BJ (cell line): ENCODE measurements around the gene STXBP3. TPM values are rescaled to one million over a fixed set of nuclear protein-coding genes. Genes with fewer than 3 reads are reported as not detected.

ENCODE experiments used
- CTCF ChIA-PET: fragments of 350-600 bp; formaldehyde crosslinking; extraction: SDS; loops from one replicate; lab custom pipeline; 2021; ENCODE audit warnings: antibody characterized with exemption, inconsistent platforms; lab: Yijun Ruan, JAX
- POLR2A ChIA-PET: fragments of 300-600 bp; sonication (Branson Sonifier 250); formaldehyde crosslinking; extraction: SDS; loops from one replicate; lab custom pipeline; 2021; ENCODE audit warnings: antibody characterized with exemption; lab: Charles Lee
- DNase-seq: peaks from one replicate; pipeline ENCODE4 v3.0.0-alpha.2; 2011; ENCODE audit warnings: low read depth
- H3K27me3 ChIP-seq: 2 replicates; pipeline ENCODE4 v1.6.0; 2011; ENCODE audit warnings: low read length; ENCODE audit not compliant: control insufficient read depth, insufficient read depth
- H3K36me3 ChIP-seq: 2 replicates; pipeline ENCODE4 v1.5.1; 2011; ENCODE audit warnings: low read length; ENCODE audit not compliant: control insufficient read depth, insufficient read depth
- H3K4me3 ChIP-seq: 2 replicates; pipeline ENCODE4 v1.5.1; 2011; ENCODE audit warnings: low read depth, mild to moderate bottlenecking, control low read depth, low read length
- polyA plus RNA-seq: library from polyadenylated mRNA; depleted of rRNA; stranded (reverse); fragments of >200 nt; gene quantifications from 2 replicates; pipeline ENCODE4 v1.2.3, GENCODE V29; 2011
- TF ChIP-seq, protein P1 (sequence below): IDR thresholded peaks from 2 replicates; pipeline ENCODE4 v1.5.1; 2011; ENCODE audit warnings: low read depth, mild to moderate bottlenecking, control low read depth, inconsistent platforms, low read length, moderate library complexity; ENCODE audit not compliant: insufficient read depth

The STXBP3 gene
- polyA plus RNA-seq, 1 experiment, result 10.8 TPM

DNA sequence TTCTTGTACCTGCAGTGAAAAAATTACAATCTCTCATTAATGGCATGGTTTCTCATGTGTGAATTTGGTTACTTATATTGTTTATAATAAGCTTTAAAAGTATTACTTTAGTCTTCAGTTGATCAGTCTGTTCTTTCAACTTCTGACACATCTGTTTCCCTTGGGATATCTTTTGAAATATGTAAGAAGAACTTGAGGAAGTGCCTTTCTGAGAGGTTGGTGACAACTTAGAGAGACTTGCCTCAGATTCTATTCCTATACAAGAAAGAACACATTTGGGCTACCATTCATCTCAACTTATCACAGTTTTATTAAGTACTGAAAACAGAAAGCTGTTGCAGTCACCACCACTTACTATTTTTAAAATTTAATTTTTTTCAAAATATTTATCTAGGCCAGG is 102.3 kb downstream of the STXBP3 start:
- DNase-seq, result no peak
- TF ChIP-seq, protein P1, sequence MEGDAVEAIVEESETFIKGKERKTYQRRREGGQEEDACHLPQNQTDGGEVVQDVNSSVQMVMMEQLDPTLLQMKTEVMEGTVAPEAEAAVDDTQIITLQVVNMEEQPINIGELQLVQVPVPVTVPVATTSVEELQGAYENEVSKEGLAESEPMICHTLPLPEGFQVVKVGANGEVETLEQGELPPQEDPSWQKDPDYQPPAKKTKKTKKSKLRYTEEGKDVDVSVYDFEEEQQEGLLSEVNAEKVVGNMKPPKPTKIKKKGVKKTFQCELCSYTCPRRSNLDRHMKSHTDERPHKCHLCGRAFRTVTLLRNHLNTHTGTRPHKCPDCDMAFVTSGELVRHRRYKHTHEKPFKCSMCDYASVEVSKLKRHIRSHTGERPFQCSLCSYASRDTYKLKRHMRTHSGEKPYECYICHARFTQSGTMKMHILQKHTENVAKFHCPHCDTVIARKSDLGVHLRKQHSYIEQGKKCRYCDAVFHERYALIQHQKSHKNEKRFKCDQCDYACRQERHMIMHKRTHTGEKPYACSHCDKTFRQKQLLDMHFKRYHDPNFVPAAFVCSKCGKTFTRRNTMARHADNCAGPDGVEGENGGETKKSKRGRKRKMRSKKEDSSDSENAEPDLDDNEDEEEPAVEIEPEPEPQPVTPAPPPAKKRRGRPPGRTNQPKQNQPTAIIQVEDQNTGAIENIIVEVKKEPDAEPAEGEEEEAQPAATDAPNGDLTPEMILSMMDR, result no peak
- Histone ChIP-seq H3K27me3 (no peaks in the 10 kb centered on the region; the same call in 1 of the 2 replicates), H3K36me3 (no peaks in the 10 kb centered on the region), H3K4me3 (no peak overlapping the region)
- ChIA-PET POLR2A (no interaction called here), CTCF (interaction anchor here (0.7 kb wide), 1 partner anchor 46 kb away, joined by 3 read pairs; no protein-coding TSS in a partner anchor)

DNA sequence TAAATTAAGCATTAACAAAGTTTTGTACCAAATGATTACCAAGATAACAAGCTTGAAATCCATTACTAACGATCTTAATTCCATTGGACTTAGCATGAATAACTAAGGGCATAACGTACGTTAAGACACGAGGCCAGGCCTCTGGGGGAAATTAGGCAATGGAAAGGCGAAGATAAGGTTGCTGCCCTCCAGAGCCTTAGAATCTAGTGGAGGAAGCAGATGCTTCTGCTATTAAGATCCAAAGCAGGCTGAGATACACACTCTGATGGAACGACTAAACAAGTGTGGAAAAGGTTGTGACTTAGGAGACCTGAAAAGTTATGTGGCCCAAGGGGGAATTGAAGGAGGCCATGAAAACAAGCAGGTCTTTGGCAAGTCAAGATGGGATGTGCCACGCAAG is 104.5 kb downstream of the STXBP3 start:
- POLR2A ChIA-PET, result no interaction called here
- no peaks in the 10 kb centered on the region for H3K36me3 ChIP-seq
- TF ChIP-seq, protein P1, result no peak
- CTCF ChIA-PET, result interaction anchor here (1.5 to 3.0 kb wide), 2 partner anchors 18 to 22 kb away, joined by 5 to 17 read pairs; no protein-coding TSS in a partner anchor
- H3K27me3 ChIP-seq, result no peaks in the 10 kb centered on the region; the same call in 1 of the 2 replicates
- H3K4me3 ChIP-seq, result no peak overlapping the region
- no peak for DNase-seq

- Histone ChIP-seq H3K27me3 (no peaks in the 10 kb centered on the region; the same call in 1 of the 2 replicates), H3K36me3 (no peaks in the 10 kb centered on the region), H3K4me3 (no peak overlapping the region)
- DNase-seq, result no peak
- TF ChIP-seq, protein P1, result no peak
- POLR2A ChIA-PET, result no interaction called here
- CTCF ChIA-PET, result interaction anchor here (0.7 to 3.0 kb wide), 4 partner anchors 19 to 435 kb away, joined by 3 to 17 read pairs (median 3); no protein-coding TSS in a partner anchor
Observed at GRCh38 chr1:108851567-108851966, 105.1 kb downstream of the STXBP3 start.

DNA sequence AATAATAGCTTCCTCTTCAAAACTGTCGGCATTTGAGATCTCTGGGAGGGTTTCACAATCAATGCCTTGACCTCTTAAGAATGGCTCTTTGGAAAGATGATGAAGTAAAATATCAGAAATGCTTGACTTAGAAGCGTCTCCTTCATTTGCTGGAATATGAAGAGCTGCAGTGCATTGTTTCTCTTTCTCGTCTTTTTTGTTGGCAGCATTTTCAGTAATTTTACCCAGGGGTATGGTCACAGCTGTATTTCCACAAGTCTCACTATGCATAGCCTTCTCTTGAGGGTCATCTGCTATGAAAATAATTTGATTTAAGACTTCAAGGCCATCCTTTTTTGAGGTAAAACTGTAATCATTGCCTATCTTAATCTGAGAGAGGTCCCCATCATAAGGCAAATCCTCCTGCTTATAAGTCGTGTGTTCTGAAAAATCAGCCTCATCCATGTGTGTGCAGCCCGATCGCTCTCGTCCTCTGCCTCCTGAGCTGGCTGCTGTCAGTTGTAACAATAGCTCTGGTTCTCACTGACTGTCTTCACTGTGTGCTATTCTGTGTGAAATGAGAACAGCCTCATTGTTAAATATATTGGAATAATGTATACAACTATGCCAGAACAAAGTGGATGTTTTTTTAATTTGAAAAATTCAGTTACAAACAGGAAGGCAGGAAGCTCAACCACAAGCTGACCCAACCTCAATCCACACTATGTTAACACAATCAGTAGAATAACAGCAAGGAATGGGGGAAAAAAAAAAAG is 105.9 kb downstream of the STXBP3 start:
- Histone ChIP-seq H3K36me3 (no peaks in the 10 kb centered on the region), H3K4me3 (no peak overlapping the region), H3K27me3 (no peaks in the 10 kb centered on the region; the same call in 1 of the 2 replicates)
- CTCF ChIA-PET, result interaction anchor here (0.7 to 3.0 kb wide), 5 partner anchors 13 to 435 kb away, joined by 3 to 17 read pairs (median 3); no protein-coding TSS in a partner anchor
- no peak for DNase-seq
- POLR2A ChIA-PET, result no interaction called here
- TF ChIP-seq, protein P1, result no peak

GRCh38 chr1:108854221-108855019 is 107.9 kb downstream of the STXBP3 start:
- CTCF ChIA-PET, result no interaction called here

More at GRCh38 chr1:108854221-108855019, 107.9 kb downstream of the STXBP3 start:
- TF ChIP-seq, protein P1, result no peak
- POLR2A ChIA-PET, result no interaction called here
- Histone ChIP-seq H3K27me3 (peaks cover 2% of the 10 kb centered on the region), H3K36me3 (no peaks in the 10 kb centered on the region), H3K4me3 (no peak overlapping the region)
- no peak for DNase-seq
